ENCODE data around the gene PTP4A2.

DNA sequence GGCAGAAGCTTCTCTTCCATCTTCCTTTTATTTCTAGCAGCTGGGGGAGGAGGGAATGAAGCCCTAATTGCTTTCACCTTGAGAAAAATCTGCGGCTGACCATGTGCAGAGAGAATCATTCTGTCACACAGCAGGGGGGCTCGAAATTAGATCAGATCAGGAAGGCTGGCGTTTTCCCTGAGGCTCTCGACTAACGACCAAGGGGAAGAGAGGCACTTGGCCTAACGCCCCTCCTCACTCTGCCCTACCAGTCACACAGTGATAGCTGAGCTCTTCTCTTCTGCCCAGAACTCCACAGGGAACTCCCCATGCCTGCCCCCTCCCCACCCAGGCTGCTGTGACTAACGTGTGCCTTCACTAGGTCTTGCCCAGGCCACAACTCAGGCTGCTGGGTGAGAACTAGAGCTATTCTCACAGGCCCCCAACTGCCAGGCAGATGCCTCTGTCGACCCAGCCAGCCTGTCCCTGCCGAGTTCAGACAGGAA is 49.0 kb upstream of the PTP4A2 start:
- TF ChIP-seq POLR2A (IDR thresholded peaks at IDR 0.05; ENCODE audit: low read length) = no peak
- no peak for TF ChIP-seq GATA1 (IDR thresholded peaks at IDR 0.05; ENCODE audit: low read depth, low read length)

All from erythroblast (primary cell).